Body of pancreas (tissue), 4 donors: Measurements from ENCODE around the gene HOXA11. TPM values are rescaled to one million over a fixed set of nuclear protein-coding genes. Genes with fewer than 3 reads are reported as not detected.
A peak's percentile ranks its signal among the peaks of the same experiment; 100 is the strongest.

Experiments
- ATAC-seq: fragments of 150-250 bp; one replicate; pipeline ENCODE4 v1.9.1; 2016
- DNase-seq, 4 donors: peaks; one replicate each; pipeline ENCODE4 v3.0.0-alpha.2; 2019
- H3K27ac ChIP-seq, 4 donors: fragments of 200-600 bp; sonication (generic); 1 replicate in 3 of 4; 2 replicates in 1 of 4; pipeline versions ENCODE4 v1.5.1 to v1.6.1; 2016 to 2019; ENCODE audit warnings: mild to moderate bottlenecking in 1 of 4, mixed read lengths in 1 of 4, moderate library complexity in 1 of 4
- H3K27me3 ChIP-seq, 2 donors: fragments of 200-600 bp; sonication (generic); one replicate each; pipeline ENCODE4 v1.6.0; 2016; ENCODE audit warnings: mild to moderate bottlenecking in 1 of 2
- H3K36me3 ChIP-seq, 2 donors: fragments of 200-600 bp; sonication (generic); replicated peaks in 1 of 2; 2 replicates each; pipeline ENCODE4 v1.5.1; 2016; ENCODE audit warnings: low read depth in 2 of 2; ENCODE audit not compliant: insufficient read depth in 1 of 2
- H3K4me1 ChIP-seq: fragments of 200-600 bp; sonication (generic); one replicate; pipeline ENCODE4 v1.6.0; 2016
- H3K4me3 ChIP-seq, 2 donors: fragments of 200-600 bp; sonication (generic); 1 replicate in 1 of 2; 2 replicates in 1 of 2; pipeline ENCODE4 v1.5.1; 2016 to 2019
- H3K9me3 ChIP-seq, 3 donors: fragments of 200-600 bp; sonication (generic); 1 replicate in 2 of 3; 2 replicates in 1 of 3; pipeline ENCODE4 v1.5.1; 2016
- POLR2A ChIP-seq, 3 donors: fragments of 450-650 bp; IDR thresholded peaks; one replicate each; pipeline ENCODE4 v1.6.1; 2016; ENCODE audit warnings: antibody characterized with exemption in 3 of 3, mild to moderate bottlenecking in 2 of 3
- WGBS, 2 donors: methylation state at CpG; one replicate each; pipeline ENCODE4 v1.1.5; 2017; 5-methylcytosine and 5-hydroxymethylcytosine counted together
- intact Hi-C: fragments of 100-400 bp; cut with DNase I; formaldehyde crosslinking; loops from one replicate; pipeline ENCODE4 v1.15.1; 2023
- total RNA-seq, 2 donors: library from RNA; depleted of rRNA; stranded (reverse); fragments of >200 nt; gene quantifications; one replicate each; pipeline ENCODE4 v1.1.0, GENCODE V29; 2016
- TF ChIP-seq, protein P1 (sequence below), 7 experiments: fragments of 450-650 bp in 4 of 7; fragments of 200-600 bp in 3 of 7; sonication (generic) in 3 of 7; IDR thresholded peaks; one replicate each; pipeline ENCODE4 v1.5.1; 2016 to 2019; ENCODE audit warnings: antibody characterized with exemption in 7 of 7

The HOXA11 gene
- total RNA-seq, 2 donors from 2014 or later: not detected

DNA sequence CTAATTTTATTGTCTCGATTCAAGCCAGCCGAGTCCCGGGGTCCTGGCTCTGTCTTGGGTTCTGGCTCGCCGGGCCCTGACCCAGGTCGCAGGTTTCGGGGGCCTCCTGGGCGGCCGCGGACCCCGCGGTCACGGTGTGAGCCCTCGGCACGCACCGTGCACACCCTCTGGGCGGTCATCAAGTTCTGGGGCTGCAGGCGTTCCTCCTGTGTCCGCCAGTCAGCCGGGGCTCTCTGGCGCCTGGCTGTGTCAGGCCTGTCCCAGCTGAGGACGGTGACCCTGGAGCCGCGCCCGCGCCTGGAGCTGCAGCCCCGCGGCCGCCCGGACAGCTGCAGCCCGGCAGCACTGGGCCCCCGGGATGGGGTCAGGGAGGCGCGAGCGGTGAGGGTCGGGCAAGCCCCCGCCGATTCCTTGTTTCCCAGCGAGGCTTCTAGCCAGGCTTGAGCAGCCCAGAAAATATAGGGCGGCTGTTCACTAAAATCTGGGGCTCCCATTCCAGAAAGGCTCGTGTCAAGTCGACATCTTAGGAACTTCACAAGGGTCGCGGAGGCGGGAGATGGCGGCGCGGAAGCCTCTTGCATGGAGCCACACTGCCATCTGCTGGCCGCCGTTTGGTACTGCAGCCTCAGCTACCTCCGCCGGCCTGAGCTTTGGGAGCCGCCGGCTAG, 24.4 kb downstream of the HOXA11 start:
- TF ChIP-seq, protein P1, sequence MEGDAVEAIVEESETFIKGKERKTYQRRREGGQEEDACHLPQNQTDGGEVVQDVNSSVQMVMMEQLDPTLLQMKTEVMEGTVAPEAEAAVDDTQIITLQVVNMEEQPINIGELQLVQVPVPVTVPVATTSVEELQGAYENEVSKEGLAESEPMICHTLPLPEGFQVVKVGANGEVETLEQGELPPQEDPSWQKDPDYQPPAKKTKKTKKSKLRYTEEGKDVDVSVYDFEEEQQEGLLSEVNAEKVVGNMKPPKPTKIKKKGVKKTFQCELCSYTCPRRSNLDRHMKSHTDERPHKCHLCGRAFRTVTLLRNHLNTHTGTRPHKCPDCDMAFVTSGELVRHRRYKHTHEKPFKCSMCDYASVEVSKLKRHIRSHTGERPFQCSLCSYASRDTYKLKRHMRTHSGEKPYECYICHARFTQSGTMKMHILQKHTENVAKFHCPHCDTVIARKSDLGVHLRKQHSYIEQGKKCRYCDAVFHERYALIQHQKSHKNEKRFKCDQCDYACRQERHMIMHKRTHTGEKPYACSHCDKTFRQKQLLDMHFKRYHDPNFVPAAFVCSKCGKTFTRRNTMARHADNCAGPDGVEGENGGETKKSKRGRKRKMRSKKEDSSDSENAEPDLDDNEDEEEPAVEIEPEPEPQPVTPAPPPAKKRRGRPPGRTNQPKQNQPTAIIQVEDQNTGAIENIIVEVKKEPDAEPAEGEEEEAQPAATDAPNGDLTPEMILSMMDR (IDR thresholded peaks at IDR 0.05): peak; percentile 95 to 100 (median 97)
- TF ChIP-seq POLR2A (IDR thresholded peaks at IDR 0.05): no peak
- H3K36me3 ChIP-seq: no peaks in the 10 kb centered on the region
- H3K9me3 ChIP-seq: no peaks in the 10 kb centered on the region
- ATAC-seq: peak; percentile 83
- H3K27me3 ChIP-seq: peaks cover 0 to 64% of the 10 kb centered on the region in 2 donors
- peak; percentile 85 to 90 (median 86) for DNase-seq
- peaks cover 31% of the 10 kb centered on the region for H3K4me1 ChIP-seq
- intact Hi-C loops: loop anchor here (10.0 kb wide), 1 partner anchor 306 kb away; no protein-coding TSS in a partner anchor
- H3K4me3 ChIP-seq: peak overlapping the region in 1 of 2 donors; percentile 44
- no peak overlapping the region for H3K27ac ChIP-seq
- WGBS, 2 donors: 1 to 11% methylated on average over 2 to 54 of the region's 54 CpGs

GRCh38 chr7:27160145-27160545, 24.9 kb downstream of the HOXA11 start:
- peak overlapping the region in 1 of 2 donors; percentile 44 for H3K4me3 ChIP-seq
- H3K4me1 ChIP-seq: peaks cover 31% of the 10 kb centered on the region
- peak in 1 of 4 donors; percentile 9 for DNase-seq
- H3K27me3 ChIP-seq: peaks cover 0 to 62% of the 10 kb centered on the region in 2 donors
- intact Hi-C loops: loop anchor here (10.0 kb wide), 1 partner anchor 305 kb away; no protein-coding TSS in a partner anchor
- no peak for TF ChIP-seq POLR2A (IDR thresholded peaks at IDR 0.05)
- TF ChIP-seq, protein P1 (IDR thresholded peaks at IDR 0.05): no peak
- H3K36me3 ChIP-seq: no peaks in the 10 kb centered on the region
- no peak overlapping the region for H3K27ac ChIP-seq
- H3K9me3 ChIP-seq: no peaks in the 10 kb centered on the region
- peak; percentile 13 for ATAC-seq
- WGBS, 2 donors: 15 to 30% methylated on average over 17 to 23 of the region's 23 CpGs

DNA sequence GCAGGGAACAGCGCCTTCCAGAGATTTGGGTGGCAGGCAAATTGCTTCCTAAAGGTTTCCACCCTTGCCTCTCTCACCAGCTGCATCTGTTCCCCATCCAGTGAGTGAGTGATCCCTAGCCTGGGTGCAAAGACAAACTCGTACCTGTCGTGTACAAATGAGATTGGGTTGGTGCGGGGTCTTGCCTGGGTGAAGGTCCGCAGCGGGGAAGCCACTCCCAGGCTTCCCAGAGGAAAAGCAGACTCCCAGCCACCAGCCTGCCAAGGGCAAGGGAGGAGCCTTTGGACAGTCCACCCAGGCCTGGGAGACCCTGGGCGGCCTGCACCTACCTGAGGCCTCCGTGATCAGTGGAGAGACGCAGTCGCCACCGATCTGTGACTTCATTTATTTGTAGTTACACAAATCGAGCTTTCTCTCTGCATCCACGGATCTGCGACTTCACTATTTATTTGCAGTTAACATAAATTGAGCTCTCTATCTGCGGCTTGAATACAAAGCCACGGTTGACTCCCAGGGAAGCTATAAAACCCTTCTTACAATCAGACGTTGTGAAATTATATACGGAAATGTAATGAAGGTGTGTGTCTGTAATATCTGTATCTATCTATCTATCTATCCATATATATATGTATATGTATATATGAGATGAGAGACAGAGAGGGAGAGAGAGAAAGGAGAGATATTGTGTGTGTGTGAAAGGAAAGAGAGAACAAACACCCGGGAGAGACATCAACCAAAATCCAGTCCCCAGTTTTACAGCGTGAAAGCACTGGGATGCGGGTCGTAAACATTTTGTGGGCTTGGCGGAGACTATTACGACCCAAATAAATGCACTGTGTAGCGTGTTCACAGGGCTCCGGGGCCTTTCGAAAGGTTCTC, 25.5 kb downstream of the HOXA11 start:
- Histone ChIP-seq H3K27ac (no peak overlapping the region), H3K9me3 (no peaks in the 10 kb centered on the region), H3K4me1 (peaks cover 34% of the 10 kb centered on the region), H3K36me3 (no peaks in the 10 kb centered on the region), H3K4me3 (no peak overlapping the region), H3K27me3 (peaks cover 0 to 56% of the 10 kb centered on the region in 2 donors)
- ATAC-seq (no peak), DNase-seq (peak in 2 of 4 donors; percentile 6 to 9)
- WGBS, 2 donors: 37 to 47% methylated on average over 26 to 27 of the region's 27 CpGs
- TF ChIP-seq, protein P1 (IDR thresholded peaks at IDR 0.05): no peak
- TF ChIP-seq POLR2A (IDR thresholded peaks at IDR 0.05): no peak
- intact Hi-C loops: loop anchor here (10.0 kb wide), 1 partner anchor 305 kb away; no protein-coding TSS in a partner anchor

DNA sequence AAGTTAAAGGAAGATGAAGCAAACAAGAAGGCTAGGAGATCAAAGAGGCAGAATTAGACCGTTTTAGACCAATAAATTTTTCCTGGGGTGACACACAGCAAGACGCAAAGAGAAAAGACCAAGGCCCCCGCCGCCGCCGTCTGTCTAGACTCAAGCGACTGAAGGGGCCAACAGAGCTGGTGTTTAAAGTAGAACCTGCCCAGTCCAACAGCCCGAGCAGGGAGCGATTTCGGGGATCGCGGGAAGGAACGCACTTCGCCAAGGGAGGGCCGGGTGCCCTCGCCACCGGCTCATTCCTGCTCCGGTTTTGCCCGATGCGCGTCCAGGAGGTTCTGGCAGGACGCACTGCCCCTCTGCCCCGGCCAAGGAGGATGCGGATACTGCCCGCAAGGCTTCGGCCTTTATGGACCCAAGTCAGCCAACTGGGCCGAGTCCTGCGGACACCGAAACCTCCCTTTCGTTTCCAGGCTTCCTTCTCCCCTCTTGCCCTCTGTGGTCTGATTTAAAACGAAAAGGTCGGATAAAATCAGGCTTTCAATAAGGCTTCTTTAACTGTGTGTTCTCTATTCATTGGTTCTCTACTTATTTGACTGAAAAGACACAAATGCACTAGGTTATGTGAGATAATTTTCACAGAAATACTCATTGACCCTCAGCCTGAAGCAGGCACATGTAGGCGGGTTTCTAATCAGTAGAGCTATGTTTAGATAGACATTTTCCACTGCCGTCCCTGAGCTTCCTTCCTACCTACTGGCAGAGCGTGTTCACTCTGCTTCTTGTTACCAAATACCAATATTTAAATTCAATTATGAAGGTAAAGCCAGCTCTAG, 26.4 kb downstream of the HOXA11 start:
- no peaks in the 10 kb centered on the region for H3K9me3 ChIP-seq
- intact Hi-C loops: no loop called here
- H3K27ac ChIP-seq: no peak overlapping the region
- DNase-seq (peak in 2 of 4 donors; percentile 3 to 9), ATAC-seq (no peak)
- H3K36me3 ChIP-seq: no peaks in the 10 kb centered on the region
- peaks cover 0 to 59% of the 10 kb centered on the region in 2 donors for H3K27me3 ChIP-seq
- H3K4me3 ChIP-seq: no peak overlapping the region
- TF ChIP-seq POLR2A (IDR thresholded peaks at IDR 0.05): no peak
- TF ChIP-seq, protein P1 (IDR thresholded peaks at IDR 0.05): no peak
- H3K4me1 ChIP-seq: peaks cover 33% of the 10 kb centered on the region
- 15 to 25% methylated on average over 34 to 35 of the region's 35 CpGs for WGBS, 2 donors
